ENCODE results near the gene MYBBP1A. TPM values are rescaled to one million over a fixed set of nuclear protein-coding genes. Genes with fewer than 3 reads are reported as not detected.
A peak's percentile ranks its signal among the peaks of the same experiment; 100 is the strongest.

MYBBP1A gene
- total and polyA plus RNA-seq, 12 donors = 18.7 to 30.3 (median 23.4) TPM

DNA sequence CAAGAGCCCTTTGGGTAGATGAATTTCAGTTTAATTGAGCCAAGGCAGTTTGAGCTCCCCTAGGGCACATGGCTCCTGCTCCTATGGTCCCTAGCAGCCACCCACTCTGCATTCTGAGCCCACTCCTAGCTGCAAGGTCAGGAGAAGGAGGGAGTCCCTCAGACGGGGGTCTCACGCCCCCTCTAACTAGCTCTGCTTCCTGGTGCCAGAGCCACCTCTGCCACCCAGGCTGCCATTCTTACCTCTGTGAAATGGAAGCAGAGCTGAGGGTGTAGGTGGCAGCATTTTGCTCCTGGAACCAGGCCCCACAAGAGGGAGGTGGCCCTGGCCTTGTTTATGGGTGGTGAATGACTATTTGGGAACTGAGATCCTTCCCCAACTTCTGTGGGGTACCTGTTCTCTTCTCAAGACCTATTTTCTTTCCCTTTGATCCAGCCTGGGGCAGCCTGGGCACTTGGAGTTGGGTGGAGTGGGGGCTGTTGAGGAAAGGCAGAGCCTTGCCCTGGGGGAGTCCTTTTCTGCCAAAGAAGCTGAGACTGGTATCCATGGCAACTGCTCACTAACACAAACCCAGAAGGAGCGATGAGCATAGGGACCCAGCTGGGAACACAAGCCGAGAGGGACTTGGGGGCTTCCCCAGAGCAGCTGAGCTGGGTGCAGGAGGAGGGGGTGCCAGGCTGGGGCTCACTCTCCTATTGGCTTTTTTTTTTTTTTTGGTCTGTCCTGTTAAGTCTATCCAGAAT is 51.7 kb downstream of the MYBBP1A start:
- H3K36me3 ChIP-seq = no peaks in the 10 kb centered on the region
- no peaks in the 10 kb centered on the region for H3K9me3 ChIP-seq
- 79 to 82% methylated on average over 4 of the region's 4 CpGs for WGBS, 2 donors
- H3K4me3 ChIP-seq = no peak overlapping the region
- H3K27me3 ChIP-seq = peaks cover 0 to 32% (median 0%) of the 10 kb centered on the region in 7 donors
- intact Hi-C loops (cut with DNase I) = no loop called here
- H3K27ac ChIP-seq = peak overlapping the region in 7 of 10 donors; percentile 3 to 87 (median 47)
- TF ChIP-seq, protein P1, sequence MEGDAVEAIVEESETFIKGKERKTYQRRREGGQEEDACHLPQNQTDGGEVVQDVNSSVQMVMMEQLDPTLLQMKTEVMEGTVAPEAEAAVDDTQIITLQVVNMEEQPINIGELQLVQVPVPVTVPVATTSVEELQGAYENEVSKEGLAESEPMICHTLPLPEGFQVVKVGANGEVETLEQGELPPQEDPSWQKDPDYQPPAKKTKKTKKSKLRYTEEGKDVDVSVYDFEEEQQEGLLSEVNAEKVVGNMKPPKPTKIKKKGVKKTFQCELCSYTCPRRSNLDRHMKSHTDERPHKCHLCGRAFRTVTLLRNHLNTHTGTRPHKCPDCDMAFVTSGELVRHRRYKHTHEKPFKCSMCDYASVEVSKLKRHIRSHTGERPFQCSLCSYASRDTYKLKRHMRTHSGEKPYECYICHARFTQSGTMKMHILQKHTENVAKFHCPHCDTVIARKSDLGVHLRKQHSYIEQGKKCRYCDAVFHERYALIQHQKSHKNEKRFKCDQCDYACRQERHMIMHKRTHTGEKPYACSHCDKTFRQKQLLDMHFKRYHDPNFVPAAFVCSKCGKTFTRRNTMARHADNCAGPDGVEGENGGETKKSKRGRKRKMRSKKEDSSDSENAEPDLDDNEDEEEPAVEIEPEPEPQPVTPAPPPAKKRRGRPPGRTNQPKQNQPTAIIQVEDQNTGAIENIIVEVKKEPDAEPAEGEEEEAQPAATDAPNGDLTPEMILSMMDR (IDR thresholded peaks at IDR 0.05) = no peak
- no peak for ATAC-seq
- no peak for DNase-seq
- H3K4me1 ChIP-seq = peaks cover 12 to 94% (median 72%) of the 10 kb centered on the region in 9 donors

DNA sequence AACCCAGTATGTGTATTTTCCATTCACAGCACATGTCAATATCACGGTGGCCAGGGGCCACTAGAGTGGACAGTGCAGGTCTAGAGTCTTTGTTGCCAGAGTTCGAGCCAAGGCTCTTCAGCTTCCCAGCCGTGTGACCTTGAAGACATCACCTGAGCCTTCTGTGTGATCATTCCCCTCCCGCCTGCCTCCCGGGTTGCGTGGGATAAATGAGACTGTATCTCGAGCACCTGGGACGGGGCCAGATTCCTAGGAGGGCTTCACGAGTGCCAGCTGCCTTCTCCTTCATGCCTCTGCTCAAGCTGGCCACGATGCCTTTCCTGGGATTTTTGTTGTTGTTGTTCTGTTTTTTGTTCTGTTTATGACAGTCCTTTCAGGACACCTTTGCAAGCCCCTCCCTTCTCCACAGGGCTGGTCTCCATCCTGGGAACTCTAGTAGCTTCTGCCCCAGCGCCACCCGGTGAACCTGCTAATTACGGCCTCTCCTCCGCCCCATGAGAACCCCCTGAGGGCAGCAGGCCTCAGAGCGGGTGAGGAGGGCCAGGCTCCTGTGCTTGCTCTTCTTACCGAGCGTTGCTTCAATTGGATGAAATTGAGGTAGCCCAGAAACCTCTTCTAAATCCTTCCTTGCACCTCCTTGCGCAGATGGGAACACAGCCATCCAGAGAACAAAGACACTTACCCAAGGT is 52.6 kb downstream of the MYBBP1A start:
- H3K4me3 ChIP-seq = no peak overlapping the region
- TF ChIP-seq, protein P1 (IDR thresholded peaks at IDR 0.05) = no peak
- intact Hi-C loops (cut with DNase I) = no loop called here
- H3K36me3 ChIP-seq = no peaks in the 10 kb centered on the region
- ATAC-seq (no peak), DNase-seq (no peak)
- peaks cover 0 to 40% (median 0%) of the 10 kb centered on the region in 7 donors for H3K27me3 ChIP-seq
- peaks cover 12 to 91% (median 69%) of the 10 kb centered on the region in 9 donors for H3K4me1 ChIP-seq
- no peaks in the 10 kb centered on the region for H3K9me3 ChIP-seq
- 52 to 58% methylated on average over 18 of the region's 18 CpGs for WGBS, 2 donors
- H3K27ac ChIP-seq = peak overlapping the region in 3 of 10 donors; percentile 25 to 87 (median 34)

DNA sequence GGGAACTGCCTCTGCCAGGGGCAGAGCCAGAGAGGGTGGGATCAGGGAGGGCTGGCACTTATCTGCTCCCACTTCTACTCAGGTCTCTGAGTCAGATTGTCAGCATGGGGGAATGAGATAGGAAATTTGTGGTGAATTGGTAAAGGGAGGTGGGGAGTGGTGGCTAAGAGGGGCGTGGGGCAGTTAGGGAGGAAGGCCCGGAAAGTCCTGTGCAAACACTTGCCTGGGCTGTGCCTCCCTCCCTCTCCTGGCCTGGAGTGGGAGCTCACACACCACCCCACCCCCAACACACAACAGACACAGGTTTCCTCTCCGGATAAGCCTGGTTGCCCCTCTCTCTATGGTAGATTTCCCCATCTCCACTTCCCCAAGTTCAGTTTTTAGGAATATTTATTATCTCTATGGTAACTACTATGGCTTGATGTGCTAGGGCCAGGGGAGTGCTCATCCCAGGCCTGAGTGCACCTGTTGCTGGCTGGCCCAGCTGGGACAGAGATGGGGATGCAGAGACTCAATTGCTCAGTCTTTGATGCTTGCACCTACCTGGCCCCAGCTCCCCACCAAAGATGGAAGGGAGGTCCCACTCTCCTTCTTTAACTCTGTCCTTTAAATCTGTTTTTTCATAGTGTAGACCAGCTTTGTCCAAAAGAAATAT is 53.8 kb downstream of the MYBBP1A start:
- H3K4me3 ChIP-seq = peak overlapping the region in 8 of 10 donors; percentile 55 to 67 (median 60)
- 35 to 49% methylated on average over 3 of the region's 3 CpGs for WGBS, 2 donors
- peaks cover 0 to 40% (median 0%) of the 10 kb centered on the region in 7 donors for H3K27me3 ChIP-seq
- intact Hi-C loops (cut with DNase I) = no loop called here
- peak overlapping the region in 8 of 10 donors; percentile 43 to 84 (median 62) for H3K27ac ChIP-seq
- TF ChIP-seq, protein P1 (IDR thresholded peaks at IDR 0.05) = no peak
- ATAC-seq = no peak
- peaks cover 12 to 79% (median 60%) of the 10 kb centered on the region in 9 donors for H3K4me1 ChIP-seq
- H3K9me3 ChIP-seq = no peaks in the 10 kb centered on the region
- H3K36me3 ChIP-seq = no peaks in the 10 kb centered on the region
- no peak for DNase-seq

DNA sequence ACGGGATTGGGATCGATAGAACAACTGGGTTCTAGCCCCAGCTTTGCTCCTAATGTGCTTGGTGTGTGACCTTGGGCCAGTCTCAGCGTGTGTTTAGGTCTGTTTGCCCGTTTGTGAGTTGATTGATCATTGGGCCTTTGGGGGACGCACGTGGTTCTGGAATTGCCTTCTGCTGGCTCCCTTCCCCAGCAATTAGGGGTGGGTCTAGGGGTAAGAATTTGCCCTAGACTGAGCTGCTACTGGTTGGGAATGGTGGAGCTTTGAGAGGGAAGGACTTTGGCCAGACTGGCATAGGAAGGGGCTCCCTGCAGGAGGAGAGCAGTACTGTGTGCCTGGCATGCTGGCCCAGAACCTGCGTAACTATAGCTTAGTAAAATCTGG is 55.0 kb downstream of the MYBBP1A start:
- no peak for ATAC-seq
- TF ChIP-seq, protein P1 (IDR thresholded peaks at IDR 0.05) = no peak
- Histone ChIP-seq H3K4me3 (peak overlapping the region; percentile 55 to 67 (median 60)), H3K27me3 (peaks cover 0 to 40% (median 0%) of the 10 kb centered on the region in 7 donors), H3K4me1 (peaks cover 9 to 67% (median 48%) of the 10 kb centered on the region in 9 donors), H3K9me3 (no peaks in the 10 kb centered on the region), H3K36me3 (no peaks in the 10 kb centered on the region), H3K27ac (peak overlapping the region in 9 of 10 donors; percentile 61 to 85 (median 79))
- intact Hi-C loops (cut with DNase I) = no loop called here
- WGBS, 2 donors = 18 to 25% methylated on average over 7 of the region's 7 CpGs
- no peak for DNase-seq

Data from heart right ventricle (tissue), 16 donors.